ENCODE results near the gene GNL3L.
"Not testable (repeated sequence)": the region's sequence is repeated elsewhere in the genome, so short reads cannot be mapped to it uniquely, and the experiment has no call there.

GNL3L gene

DNA sequence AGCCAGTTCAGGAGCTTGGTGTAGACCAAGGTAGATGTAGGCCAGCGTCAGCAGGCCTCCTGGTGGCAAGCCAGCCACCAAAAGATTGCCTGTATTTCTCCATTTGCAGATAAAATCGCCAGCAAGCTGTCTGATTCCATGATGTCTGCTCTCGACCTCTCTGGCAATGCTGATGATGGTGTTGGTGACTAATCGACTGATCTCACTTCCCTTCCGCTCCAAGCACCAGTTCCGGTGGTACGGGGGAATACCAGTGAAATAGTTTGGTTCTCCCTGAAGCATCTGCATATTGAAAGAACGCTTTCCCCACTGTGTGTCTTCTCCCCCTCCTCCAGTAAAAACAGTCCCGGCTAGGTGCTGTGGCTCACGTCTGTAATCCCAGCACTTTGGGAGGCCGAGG is 30.4 kb downstream of the GNL3L start:
- TF ChIP-seq, protein P1, sequence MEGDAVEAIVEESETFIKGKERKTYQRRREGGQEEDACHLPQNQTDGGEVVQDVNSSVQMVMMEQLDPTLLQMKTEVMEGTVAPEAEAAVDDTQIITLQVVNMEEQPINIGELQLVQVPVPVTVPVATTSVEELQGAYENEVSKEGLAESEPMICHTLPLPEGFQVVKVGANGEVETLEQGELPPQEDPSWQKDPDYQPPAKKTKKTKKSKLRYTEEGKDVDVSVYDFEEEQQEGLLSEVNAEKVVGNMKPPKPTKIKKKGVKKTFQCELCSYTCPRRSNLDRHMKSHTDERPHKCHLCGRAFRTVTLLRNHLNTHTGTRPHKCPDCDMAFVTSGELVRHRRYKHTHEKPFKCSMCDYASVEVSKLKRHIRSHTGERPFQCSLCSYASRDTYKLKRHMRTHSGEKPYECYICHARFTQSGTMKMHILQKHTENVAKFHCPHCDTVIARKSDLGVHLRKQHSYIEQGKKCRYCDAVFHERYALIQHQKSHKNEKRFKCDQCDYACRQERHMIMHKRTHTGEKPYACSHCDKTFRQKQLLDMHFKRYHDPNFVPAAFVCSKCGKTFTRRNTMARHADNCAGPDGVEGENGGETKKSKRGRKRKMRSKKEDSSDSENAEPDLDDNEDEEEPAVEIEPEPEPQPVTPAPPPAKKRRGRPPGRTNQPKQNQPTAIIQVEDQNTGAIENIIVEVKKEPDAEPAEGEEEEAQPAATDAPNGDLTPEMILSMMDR (IDR thresholded peaks at IDR 0.05; ENCODE audit: control insufficient read depth, insufficient read depth, low read depth, low read length, missing control alignments): no peak
- DNase-seq (ENCODE audit: low read depth): no peak
- H3K4me3 ChIP-seq (ENCODE audit: control insufficient read depth, low read depth, low read length): no peak overlapping the region

DNA sequence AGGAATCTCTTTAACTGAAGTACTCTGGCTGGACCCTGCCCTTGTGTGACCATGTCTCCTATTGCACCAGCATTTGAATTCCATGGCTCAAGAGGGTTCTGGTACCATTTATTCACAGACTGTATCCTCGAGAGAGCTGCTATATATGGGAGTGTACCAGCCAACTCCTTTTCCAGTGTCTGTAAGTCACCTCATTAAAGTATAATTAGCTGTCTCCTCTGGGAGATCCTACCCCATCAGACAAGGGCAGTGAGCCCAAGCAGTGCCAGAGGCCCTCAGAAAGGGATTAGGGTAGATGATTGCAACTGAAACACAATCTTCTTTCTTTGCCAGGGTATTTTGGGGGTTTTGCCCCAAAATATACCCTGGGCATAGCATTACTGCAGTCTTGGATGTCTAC is 31.6 kb downstream of the GNL3L start:
- H3K4me3 ChIP-seq (ENCODE audit: control insufficient read depth, low read depth, low read length): no peak overlapping the region
- TF ChIP-seq, protein P1 (IDR thresholded peaks at IDR 0.05; ENCODE audit: control insufficient read depth, insufficient read depth, low read depth, low read length, missing control alignments): no peak
- DNase-seq (ENCODE audit: low read depth): no peak

DNA sequence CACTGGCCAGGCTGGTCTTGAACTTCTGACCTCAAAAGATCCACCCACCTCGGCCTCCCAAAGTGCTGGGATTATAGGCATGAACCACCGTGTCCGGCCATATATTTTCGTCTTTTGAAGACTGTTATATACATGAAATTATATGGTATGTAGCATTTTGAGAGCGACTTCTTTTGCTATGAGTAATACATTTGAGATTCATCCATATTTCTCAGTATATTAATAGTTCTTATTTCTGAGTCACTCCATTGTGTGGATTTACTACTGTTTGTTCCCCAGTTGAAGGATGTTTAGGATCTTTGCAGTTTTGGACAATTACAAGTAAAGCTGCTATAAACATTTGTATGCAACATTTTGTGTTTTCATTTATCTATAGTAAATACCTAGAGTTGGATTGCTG is 34.9 kb downstream of the GNL3L start:
- no peak for DNase-seq (ENCODE audit: low read depth)
- H3K4me3 ChIP-seq (ENCODE audit: control insufficient read depth, low read depth, low read length): no peak overlapping the region
- TF ChIP-seq, protein P1 (IDR thresholded peaks at IDR 0.05; ENCODE audit: control insufficient read depth, insufficient read depth, low read depth, low read length, missing control alignments): no peak

DNA sequence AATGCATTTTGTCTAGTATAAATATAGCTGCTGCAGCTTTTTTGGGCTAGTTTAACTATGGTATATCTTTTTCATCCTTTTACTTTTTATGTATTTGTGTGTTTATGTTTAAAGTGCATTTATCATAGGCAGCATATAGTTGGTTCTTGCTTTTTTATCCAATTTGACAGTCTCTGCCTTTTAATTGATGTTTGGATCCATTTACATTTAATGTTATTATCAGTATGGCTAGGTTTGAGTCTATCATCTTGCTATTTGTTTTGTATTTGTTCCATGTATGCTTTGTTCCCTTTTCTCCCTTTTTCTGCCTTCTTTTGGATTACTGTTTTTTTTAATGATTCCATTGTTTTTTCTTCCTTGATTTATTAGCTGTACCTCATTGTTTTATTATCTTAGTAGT is 40.3 kb downstream of the GNL3L start:
- TF ChIP-seq, protein P1 (IDR thresholded peaks at IDR 0.05; ENCODE audit: control insufficient read depth, insufficient read depth, low read depth, low read length, missing control alignments): no peak
- H3K4me3 ChIP-seq (ENCODE audit: control insufficient read depth, low read depth, low read length): no peak overlapping the region
- DNase-seq (ENCODE audit: low read depth): no peak

DNA sequence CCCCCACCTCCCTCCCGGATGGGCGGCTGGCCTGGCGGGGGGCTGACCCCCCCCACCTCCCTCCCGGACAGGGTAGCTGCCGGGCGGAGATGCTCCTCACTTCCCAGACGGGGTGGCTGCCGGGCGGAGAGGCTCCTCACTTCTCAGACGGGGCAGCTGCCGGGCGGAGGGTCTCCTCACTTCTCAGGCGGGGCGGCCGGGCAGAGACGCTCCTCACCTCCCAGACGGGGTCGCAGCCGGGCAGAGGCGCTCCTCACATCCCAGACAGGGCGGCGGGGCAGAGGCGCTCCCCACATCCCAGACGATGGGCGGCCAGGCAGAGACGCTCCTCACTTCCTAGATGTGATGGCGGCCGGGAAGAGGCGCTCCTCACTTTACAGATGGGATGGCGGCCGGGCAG is 42.6 kb downstream of the GNL3L start:
- not testable (repeated sequence) for DNase-seq (ENCODE audit: low read depth); H3K4me3 ChIP-seq (ENCODE audit: control insufficient read depth, low read depth, low read length)

DNA sequence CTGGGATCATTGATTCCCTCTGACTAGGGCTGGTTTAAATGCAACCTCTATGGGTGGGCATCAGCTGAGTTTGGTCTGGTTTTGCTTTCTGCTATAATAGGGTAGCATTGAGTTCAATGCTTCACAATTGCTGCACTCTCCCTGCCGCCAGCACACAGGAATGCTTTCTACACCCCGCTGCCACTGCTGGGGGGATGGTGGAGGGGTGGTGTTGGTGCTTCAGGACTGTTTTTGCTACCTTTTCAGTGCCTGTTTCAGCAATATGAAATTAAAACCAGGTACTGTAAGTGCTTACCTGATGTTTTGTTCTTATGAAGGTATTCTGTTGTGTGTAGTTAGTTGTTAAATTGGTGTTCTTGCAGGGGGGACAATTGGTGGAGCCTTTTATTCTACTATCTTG is 67.7 kb downstream of the GNL3L start:
- no peak overlapping the region for H3K4me3 ChIP-seq (ENCODE audit: control insufficient read depth, low read depth, low read length)
- TF ChIP-seq, protein P1 (IDR thresholded peaks at IDR 0.05; ENCODE audit: control insufficient read depth, insufficient read depth, low read depth, low read length, missing control alignments): no peak
- no peak for DNase-seq (ENCODE audit: low read depth)

DNA sequence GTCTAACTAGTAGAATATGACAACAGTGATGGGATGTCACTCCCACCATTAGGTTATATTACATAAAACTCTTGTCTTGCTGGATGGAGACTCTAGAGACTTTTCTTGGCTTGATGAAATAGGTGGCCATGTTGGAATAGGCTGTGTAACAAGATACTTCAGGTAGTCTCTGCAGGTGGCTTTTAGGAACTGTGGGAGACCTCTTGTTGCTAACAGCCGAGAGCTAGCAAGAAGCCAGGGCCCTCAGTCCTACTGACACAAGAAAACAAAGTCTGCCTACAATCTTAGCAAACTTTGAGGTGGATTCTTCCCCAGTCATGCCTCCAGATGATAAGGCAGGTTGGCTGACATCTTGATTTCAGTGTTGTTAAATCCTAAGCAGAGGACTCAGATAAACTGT is 72.5 kb downstream of the GNL3L start:
- no peak overlapping the region for H3K4me3 ChIP-seq (ENCODE audit: control insufficient read depth, low read depth, low read length)
- TF ChIP-seq, protein P1 (IDR thresholded peaks at IDR 0.05; ENCODE audit: control insufficient read depth, insufficient read depth, low read depth, low read length, missing control alignments): no peak
- no peak for DNase-seq (ENCODE audit: low read depth)
